Gastrocnemius medialis (tissue), 4 donors: Measurements from ENCODE around the gene UCKL1. TPM values are rescaled to one million over a fixed set of nuclear protein-coding genes. Genes with fewer than 3 reads are reported as not detected.
"Not testable (repeated sequence)": the region's sequence is repeated elsewhere in the genome, so short reads cannot be mapped to it uniquely, and the experiment has no call there.

ENCODE experiments used
- ATAC-seq, 2 donors: fragments of 150-250 bp; one replicate each; pipeline ENCODE4 v1.9.1; 2016
- DNase-seq, 2 donors: peaks; one replicate each; pipeline ENCODE4 v3.0.0-alpha.2; 2019
- H3K27ac ChIP-seq, 4 donors: fragments of 200-600 bp; sonication (generic); 1 replicate in 1 of 4; 2 replicates in 3 of 4; pipeline ENCODE4 v1.5.1; 2016 to 2018; ENCODE audit warnings: mild to moderate bottlenecking in 2 of 4, moderate library complexity in 1 of 4
- H3K27me3 ChIP-seq, 3 donors: fragments of 200-600 bp; sonication (generic) in 2 of 3; 1 replicate in 1 of 3; 2 replicates in 2 of 3; pipeline versions ENCODE4 v1.5.1 to v1.6.0; 2016 to 2019; ENCODE audit warnings: mild to moderate bottlenecking in 1 of 3, moderate library complexity in 1 of 3
- H3K36me3 ChIP-seq, 2 donors: fragments of 200-600 bp; sonication (generic) in 1 of 2; one replicate each; pipeline ENCODE4 v1.5.1; 2017 to 2018
- H3K4me1 ChIP-seq, 2 donors: fragments of 200-600 bp; sonication (generic) in 1 of 2; one replicate each; pipeline ENCODE4 v1.5.1; 2016 to 2017; ENCODE audit warnings: mild to moderate bottlenecking in 2 of 2
- H3K4me3 ChIP-seq, 4 donors: fragments of 200-600 bp; sonication (generic) in 3 of 4; 1 replicate in 1 of 4; 2 replicates in 3 of 4; pipeline ENCODE4 v1.5.1; 2016 to 2019; ENCODE audit warnings: mild to moderate bottlenecking in 2 of 4
- H3K9me3 ChIP-seq, 3 donors: fragments of 200-600 bp; sonication (generic) in 2 of 3; 1 replicate in 1 of 3; 2 replicates in 2 of 3; pipeline ENCODE4 v1.5.1; 2016 to 2019
- POLR2A ChIP-seq, 2 donors: fragments of 450-650 bp; IDR thresholded peaks; one replicate each; pipeline ENCODE4 v1.6.1; 2017; ENCODE audit warnings: antibody characterized with exemption in 2 of 2, mild to moderate bottlenecking in 2 of 2, moderate library complexity in 2 of 2
- in situ Hi-C, 4 donors: fragments of 200-750 bp; cut with MboI; loops; one replicate each; pipeline versions ENCODE4 v1.15.0 to v1.8.0; 2017; ENCODE audit warnings: low sequenced_read_pairs in 4 of 4
- intact Hi-C: fragments of 100-400 bp; cut with DNase I; formaldehyde crosslinking; loops from one replicate; pipeline ENCODE4 v1.15.1; 2023; ENCODE audit warnings: low total_unique reads
- total RNA-seq, 4 donors: library from RNA; depleted of rRNA; stranded (reverse); fragments of >200 nt; gene quantifications; one replicate each; pipeline versions ENCODE4 v1.1.0 to v1.2.3, GENCODE V29; 2016
- TF ChIP-seq, protein P1 (sequence below), 5 experiments: fragments of 450-650 bp in 3 of 5; fragments of 200-600 bp in 2 of 5; sonication (generic) in 2 of 5; IDR thresholded peaks in 4 of 5; conservative IDR thresholded peaks in 1 of 5; 1 replicate in 4 of 5; 2 replicates in 1 of 5; pipeline ENCODE4 v1.5.1; 2016 to 2019; ENCODE audit warnings: antibody characterized with exemption in 5 of 5, mild to moderate bottlenecking in 3 of 5, moderate library complexity in 3 of 5

Gene UCKL1
- total RNA-seq, 4 donors from 2014 or later, result 22.0 to 46.4 (median 27.1) TPM

DNA sequence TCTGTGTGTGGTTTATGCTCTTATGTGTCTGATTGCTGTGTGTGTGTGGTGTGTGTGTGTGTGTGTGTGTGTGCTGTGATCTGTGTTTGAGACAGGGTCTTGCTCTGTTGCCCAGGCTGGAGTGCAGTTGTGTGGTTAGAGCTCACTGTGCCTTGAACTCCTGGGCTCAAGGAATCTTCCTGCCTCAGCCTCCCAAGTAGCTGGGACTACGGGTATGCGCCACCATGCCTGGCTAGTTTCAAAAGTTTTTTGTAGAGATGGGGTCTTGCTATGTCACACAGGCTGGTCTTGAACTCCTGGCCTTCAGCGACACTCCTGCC lies 16.9 kb upstream of the UCKL1 start:
- Histone ChIP-seq H3K36me3 (no peaks in the 10 kb centered on the region), H3K27me3 (peaks cover 0 to under 1% (median 0%) of the 10 kb centered on the region in 3 donors), H3K4me1 (peaks cover 9 to 24% of the 10 kb centered on the region in 2 donors), H3K27ac (peak overlapping the region in 2 of 4 donors; percentile 59 to 71), H3K4me3 (peak overlapping the region in 1 of 4 donors; percentile 47), H3K9me3 (no peaks in the 10 kb centered on the region)
- intact Hi-C loops, result loop anchor here (1.0 kb wide), 1 partner anchor 187 kb away; no protein-coding TSS in a partner anchor
- no peak for ATAC-seq
- no peak for DNase-seq
- in situ Hi-C loops, result loop anchor here in 1 of 4 donors (10.0 kb wide), 1 partner anchor 188 kb away; no protein-coding TSS in a partner anchor
- TF ChIP-seq POLR2A (IDR thresholded peaks at IDR 0.05), result no peak
- TF ChIP-seq, protein P1, sequence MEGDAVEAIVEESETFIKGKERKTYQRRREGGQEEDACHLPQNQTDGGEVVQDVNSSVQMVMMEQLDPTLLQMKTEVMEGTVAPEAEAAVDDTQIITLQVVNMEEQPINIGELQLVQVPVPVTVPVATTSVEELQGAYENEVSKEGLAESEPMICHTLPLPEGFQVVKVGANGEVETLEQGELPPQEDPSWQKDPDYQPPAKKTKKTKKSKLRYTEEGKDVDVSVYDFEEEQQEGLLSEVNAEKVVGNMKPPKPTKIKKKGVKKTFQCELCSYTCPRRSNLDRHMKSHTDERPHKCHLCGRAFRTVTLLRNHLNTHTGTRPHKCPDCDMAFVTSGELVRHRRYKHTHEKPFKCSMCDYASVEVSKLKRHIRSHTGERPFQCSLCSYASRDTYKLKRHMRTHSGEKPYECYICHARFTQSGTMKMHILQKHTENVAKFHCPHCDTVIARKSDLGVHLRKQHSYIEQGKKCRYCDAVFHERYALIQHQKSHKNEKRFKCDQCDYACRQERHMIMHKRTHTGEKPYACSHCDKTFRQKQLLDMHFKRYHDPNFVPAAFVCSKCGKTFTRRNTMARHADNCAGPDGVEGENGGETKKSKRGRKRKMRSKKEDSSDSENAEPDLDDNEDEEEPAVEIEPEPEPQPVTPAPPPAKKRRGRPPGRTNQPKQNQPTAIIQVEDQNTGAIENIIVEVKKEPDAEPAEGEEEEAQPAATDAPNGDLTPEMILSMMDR (IDR thresholded peaks at IDR 0.05 in 4 of 5, conservative IDR thresholded peaks at IDR 0.05 in 1 of 5), result no peak

GRCh38 chr20:63972312-63973159 lies 16.3 kb upstream of the UCKL1 start:
- no peaks in the 10 kb centered on the region for H3K9me3 ChIP-seq
- H3K27me3 ChIP-seq, result no peaks in the 10 kb centered on the region
- in situ Hi-C loops (loop anchor here in 1 of 4 donors (10.0 kb wide), 1 partner anchor 188 kb away; no protein-coding TSS in a partner anchor), intact Hi-C loops (loop anchor here (1.0 kb wide), 1 partner anchor 186 kb away; no protein-coding TSS in a partner anchor)
- H3K36me3 ChIP-seq, result no peaks in the 10 kb centered on the region
- TF ChIP-seq, protein P1 (IDR thresholded peaks at IDR 0.05 in 4 of 5, conservative IDR thresholded peaks at IDR 0.05 in 1 of 5), result no peak
- TF ChIP-seq POLR2A (IDR thresholded peaks at IDR 0.05), result no peak
- ATAC-seq, result no peak
- DNase-seq, result peak in 1 of 2 donors; percentile 12
- H3K4me1 ChIP-seq, result peaks cover 9 to 24% of the 10 kb centered on the region in 2 donors
- no peak overlapping the region for H3K4me3 ChIP-seq
- H3K27ac ChIP-seq, result peak overlapping the region; percentile 13 to 59 (median 30)

DNA sequence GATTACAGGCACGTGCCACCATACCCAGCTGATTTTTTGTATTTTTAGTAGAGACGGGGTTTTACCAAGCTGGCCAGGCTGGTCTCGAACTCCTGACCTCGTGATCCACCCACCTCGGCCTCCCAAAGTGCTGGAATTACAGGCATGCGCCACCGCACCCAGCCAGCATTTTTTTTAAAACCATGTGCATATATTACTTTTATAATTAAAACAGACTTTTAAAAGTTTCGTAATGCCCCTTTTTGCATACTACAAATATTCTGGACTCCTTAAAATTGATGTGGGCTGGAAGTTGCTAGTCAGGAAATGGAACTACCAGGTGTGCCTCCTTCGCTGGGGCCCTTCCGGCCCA lies 15.7 kb upstream of the UCKL1 start:
- H3K4me3 ChIP-seq, H3K36me3 ChIP-seq, H3K27me3 ChIP-seq, H3K9me3 ChIP-seq, DNase-seq, intact Hi-C loops, ATAC-seq: not testable (repeated sequence)
- peaks cover 9 to 24% of the 10 kb centered on the region in 2 donors for H3K4me1 ChIP-seq
- in situ Hi-C loops, result loop anchor here in 1 of 4 donors (10.0 kb wide), 1 partner anchor 187 kb away; no protein-coding TSS in a partner anchor
- peak overlapping the region; percentile 13 to 59 (median 32) for H3K27ac ChIP-seq

- H3K27me3 ChIP-seq, result no peaks in the 10 kb centered on the region
- intact Hi-C loops, result no loop called here
- in situ Hi-C loops, result loop anchor here in 1 of 4 donors (10.0 kb wide), 1 partner anchor 186 kb away; no protein-coding TSS in a partner anchor
- peaks cover 0 to 12% of the 10 kb centered on the region in 2 donors for H3K36me3 ChIP-seq
- ATAC-seq, result no peak
- peaks cover 9 to 24% of the 10 kb centered on the region in 2 donors for H3K4me1 ChIP-seq
- H3K4me3 ChIP-seq, result no peak overlapping the region
- peak overlapping the region in 3 of 4 donors; percentile 25 to 70 (median 55) for H3K27ac ChIP-seq
- DNase-seq, result no peak
- H3K9me3 ChIP-seq, result no peaks in the 10 kb centered on the region
- TF ChIP-seq, protein P1 (IDR thresholded peaks at IDR 0.05 in 4 of 5, conservative IDR thresholded peaks at IDR 0.05 in 1 of 5), result no peak
- TF ChIP-seq POLR2A (IDR thresholded peaks at IDR 0.05), result no peak
Observed at GRCh38 chr20:63970714-63971431, 14.7 kb upstream of the UCKL1 start.
